Keratinocyte (primary cell): ENCODE results near the gene RAB3GAP2. TPM values are rescaled to one million over a fixed set of nuclear protein-coding genes. Genes with fewer than 3 reads are reported as not detected.

Experiments
- DNase-seq: peaks from one replicate; pipeline ENCODE4 v3.0.0-alpha.2; 2011; ENCODE audit warnings: low read depth, missing footprints, low spot score
- FAIRE-seq: peaks from 2 replicates; lab custom pipeline; 2011; peaks lifted over from hg19 to GRCh38; lab: Jason Lieb, UNC
- H2AFZ ChIP-seq: 2 replicates; pipeline ENCODE4 v1.6.0; 2012; ENCODE audit warnings: low read length, control low read depth, inconsistent platforms; ENCODE audit not compliant: control insufficient read depth
- H3K27ac ChIP-seq: 2 replicates; pipeline ENCODE4 v1.5.1; 2011; ENCODE audit warnings: low read length; ENCODE audit not compliant: control insufficient read depth, insufficient read depth
- H3K27me3 ChIP-seq: 3 replicates; pipeline ENCODE4 v1.6.0; 2011; ENCODE audit warnings: low read length; ENCODE audit not compliant: control insufficient read depth, insufficient read depth; ENCODE audit errors: extremely low read depth
- H3K36me3 ChIP-seq, 2 experiments: 2 replicates in 1 of 2; 3 replicates in 1 of 2; pipeline ENCODE4 v1.5.1; 2011; ENCODE audit warnings: low read length in 2 of 2, mild to moderate bottlenecking in 1 of 2; ENCODE audit not compliant: control insufficient read depth in 2 of 2, insufficient read depth in 2 of 2; ENCODE audit errors: extremely low read depth in 1 of 2
- H3K4me1 ChIP-seq: 3 replicates; pipeline ENCODE4 v1.5.1; 2011; ENCODE audit warnings: low read length; ENCODE audit not compliant: control insufficient read depth, insufficient read depth; ENCODE audit errors: extremely low read depth
- H3K4me2 ChIP-seq: 3 replicates; pipeline ENCODE4 v1.6.0; 2011; ENCODE audit warnings: low read depth, low read length; ENCODE audit not compliant: control insufficient read depth, insufficient read depth; ENCODE audit errors: extremely low read depth
- H3K4me3 ChIP-seq, 3 experiments: fragments of 200-600 bp in 1 of 3; sonication (generic) in 1 of 3; 2 replicates in 2 of 3; 3 replicates in 1 of 3; pipeline ENCODE4 v1.5.1; 2011 to 2016; ENCODE audit warnings: low read length in 3 of 3, mild to moderate bottlenecking in 3 of 3, control low read depth in 2 of 3, inconsistent platforms in 1 of 3, low read depth in 1 of 3, mixed read lengths in 1 of 3, mixed run types in 1 of 3, moderate library complexity in 1 of 3; ENCODE audit not compliant: control insufficient read depth in 2 of 3, insufficient read depth in 2 of 3; ENCODE audit errors: extremely low read depth in 1 of 3
- H3K79me2 ChIP-seq: 2 replicates; pipeline ENCODE4 v1.6.0; 2012; ENCODE audit warnings: low read length; ENCODE audit not compliant: control insufficient read depth, insufficient read depth
- H3K9ac ChIP-seq: 3 replicates; pipeline ENCODE4 v1.6.0; 2011; ENCODE audit warnings: low read length; ENCODE audit not compliant: control insufficient read depth, insufficient read depth; ENCODE audit errors: extremely low read depth
- H3K9me1 ChIP-seq: 3 replicates; pipeline ENCODE4 v1.6.0; 2011; ENCODE audit warnings: low read length; ENCODE audit not compliant: control insufficient read depth, insufficient read depth; ENCODE audit errors: extremely low read depth
- H3K9me3 ChIP-seq: 2 replicates; pipeline ENCODE4 v1.5.1; 2012; ENCODE audit warnings: low read depth, low read length; ENCODE audit not compliant: control insufficient read depth
- H4K20me1 ChIP-seq: 3 replicates; pipeline ENCODE4 v1.6.0; 2011; ENCODE audit warnings: low read length; ENCODE audit not compliant: control insufficient read depth, insufficient read depth; ENCODE audit errors: extremely low read depth
- CTCF ChIP-seq, 3 experiments: IDR thresholded peaks in 1 of 3; conservative IDR thresholded peaks in 1 of 3; optimal IDR thresholded peaks in 1 of 3; 2 replicates in 2 of 3; 3 replicates in 1 of 3; pipeline versions ENCODE3 to v1.5.1; 2011; ENCODE audit warnings: low read length in 3 of 3, mild to moderate bottlenecking in 3 of 3, moderate library complexity in 2 of 3, control low read depth in 1 of 3, inconsistent platforms in 1 of 3; ENCODE audit not compliant: insufficient read depth in 2 of 3; ENCODE audit errors: extremely low read depth in 1 of 3
- EZH2 ChIP-seq: IDR thresholded peaks from one replicate; pipeline ENCODE4 v1.6.1; 2012; ENCODE audit warnings: inconsistent platforms, mild to moderate bottlenecking, low read length, moderate library complexity
- dilution Hi-C: fragments of 300-500 bp; cut with MboI; formaldehyde crosslinking; loops from one replicate; pipeline ENCODE4 v1.7.0; 2020; ENCODE audit warnings: low sequenced_read_pairs; ENCODE audit not compliant: extremely low pct_ligation_motif_present
- polyA plus RNA-seq, 5 experiments: library from polyadenylated mRNA; depleted of rRNA in 3 of 5; stranded (reverse) in 3 of 5; stranded (forward) in 1 of 5; unstranded in 1 of 5; fragments of >200 nt; gene quantifications; 1 replicate in 1 of 5; 2 replicates in 3 of 5; 3 replicates in 1 of 5; pipeline versions ENCODE4 v1.2.1 to v1.2.3, GENCODE V29; 2011 to 2012; ENCODE audit warnings: missing spikeins in 2 of 5, low read depth in 1 of 5, low replicate concordance in 1 of 5

The RAB3GAP2 gene
- polyA plus RNA-seq, 1 donor (not counting 4 experiments of a cell fraction or from before 2014, with no cell fraction given): 44.4 TPM

GRCh38 chr1:220235462-220235861 is 36.8 kb downstream of the RAB3GAP2 start:
- Histone ChIP-seq H3K36me3 (peaks cover 2 to 4% of the 10 kb centered on the region in 2 experiments), H3K4me3 (no peak overlapping the region), H3K9ac (no peak overlapping the region), H2AFZ (no peak overlapping the region), H3K4me2 (no peak overlapping the region), H3K9me3 (no peaks in the 10 kb centered on the region), H4K20me1 (peaks cover 2% of the 10 kb centered on the region), H3K9me1 (no peaks in the 10 kb centered on the region), H3K79me2 (peaks cover 24% of the 10 kb centered on the region), H3K27me3 (no peaks in the 10 kb centered on the region), H3K4me1 (no peaks in the 10 kb centered on the region), H3K27ac (no peak overlapping the region)
- dilution Hi-C loops: no loop called here
- TF ChIP-seq EZH2: no peak
- TF ChIP-seq CTCF (optimal IDR thresholded peaks at IDR 0.05 in 1 of 3, IDR thresholded peaks at IDR 0.05 in 1 of 3, conservative IDR thresholded peaks at IDR 0.05 in 1 of 3; ENCODE audit: extremely low read depth in 1 of 3, insufficient read depth in 2 of 3, low read length in 3 of 3): no peak
- FAIRE-seq: no peak
- no peak for DNase-seq

- H2AFZ ChIP-seq: no peak overlapping the region
- no peak overlapping the region for H3K9ac ChIP-seq
- peaks cover 27% of the 10 kb centered on the region for H3K79me2 ChIP-seq
- H3K27me3 ChIP-seq: no peaks in the 10 kb centered on the region
- no peaks in the 10 kb centered on the region for H3K4me1 ChIP-seq
- H3K27ac ChIP-seq: no peak overlapping the region
- H3K36me3 ChIP-seq: peaks cover 3 to 6% of the 10 kb centered on the region in 2 experiments
- H4K20me1 ChIP-seq: peaks cover 2% of the 10 kb centered on the region
- no peaks in the 10 kb centered on the region for H3K9me3 ChIP-seq
- FAIRE-seq: no peak
- no peaks in the 10 kb centered on the region for H3K9me1 ChIP-seq
- TF ChIP-seq EZH2: no peak
- dilution Hi-C loops: no loop called here
- no peak overlapping the region for H3K4me2 ChIP-seq
- DNase-seq: no peak
- no peak overlapping the region for H3K4me3 ChIP-seq
Measured at GRCh38 chr1:220233927-220234326, 38.3 kb downstream of the RAB3GAP2 start.

- Histone ChIP-seq H3K4me1 (no peaks in the 10 kb centered on the region), H3K79me2 (peaks cover 41% of the 10 kb centered on the region), H2AFZ (no peak overlapping the region), H3K27ac (no peak overlapping the region), H3K9me1 (no peaks in the 10 kb centered on the region), H3K4me3 (no peak overlapping the region), H3K27me3 (no peaks in the 10 kb centered on the region), H3K4me2 (no peak overlapping the region), H3K9ac (no peak overlapping the region), H4K20me1 (peaks cover 3% of the 10 kb centered on the region), H3K9me3 (no peaks in the 10 kb centered on the region), H3K36me3 (peaks cover 6 to 9% of the 10 kb centered on the region in 2 experiments)
- no peak for DNase-seq
- dilution Hi-C loops: no loop called here
- no peak for TF ChIP-seq EZH2
- FAIRE-seq: no peak
Measured at GRCh38 chr1:220229771-220230170, 42.5 kb downstream of the RAB3GAP2 start.
